Kasumi-1 (cell line): ENCODE data around the gene CSAD.

ENCODE experiments used
- DNase-seq, 2 experiments: peaks; one replicate each; lab custom pipeline; 2025; lab: John Stamatoyannopoulos, UW

The CSAD gene, protein sequence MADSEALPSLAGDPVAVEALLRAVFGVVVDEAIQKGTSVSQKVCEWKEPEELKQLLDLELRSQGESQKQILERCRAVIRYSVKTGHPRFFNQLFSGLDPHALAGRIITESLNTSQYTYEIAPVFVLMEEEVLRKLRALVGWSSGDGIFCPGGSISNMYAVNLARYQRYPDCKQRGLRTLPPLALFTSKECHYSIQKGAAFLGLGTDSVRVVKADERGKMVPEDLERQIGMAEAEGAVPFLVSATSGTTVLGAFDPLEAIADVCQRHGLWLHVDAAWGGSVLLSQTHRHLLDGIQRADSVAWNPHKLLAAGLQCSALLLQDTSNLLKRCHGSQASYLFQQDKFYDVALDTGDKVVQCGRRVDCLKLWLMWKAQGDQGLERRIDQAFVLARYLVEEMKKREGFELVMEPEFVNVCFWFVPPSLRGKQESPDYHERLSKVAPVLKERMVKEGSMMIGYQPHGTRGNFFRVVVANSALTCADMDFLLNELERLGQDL

DNA sequence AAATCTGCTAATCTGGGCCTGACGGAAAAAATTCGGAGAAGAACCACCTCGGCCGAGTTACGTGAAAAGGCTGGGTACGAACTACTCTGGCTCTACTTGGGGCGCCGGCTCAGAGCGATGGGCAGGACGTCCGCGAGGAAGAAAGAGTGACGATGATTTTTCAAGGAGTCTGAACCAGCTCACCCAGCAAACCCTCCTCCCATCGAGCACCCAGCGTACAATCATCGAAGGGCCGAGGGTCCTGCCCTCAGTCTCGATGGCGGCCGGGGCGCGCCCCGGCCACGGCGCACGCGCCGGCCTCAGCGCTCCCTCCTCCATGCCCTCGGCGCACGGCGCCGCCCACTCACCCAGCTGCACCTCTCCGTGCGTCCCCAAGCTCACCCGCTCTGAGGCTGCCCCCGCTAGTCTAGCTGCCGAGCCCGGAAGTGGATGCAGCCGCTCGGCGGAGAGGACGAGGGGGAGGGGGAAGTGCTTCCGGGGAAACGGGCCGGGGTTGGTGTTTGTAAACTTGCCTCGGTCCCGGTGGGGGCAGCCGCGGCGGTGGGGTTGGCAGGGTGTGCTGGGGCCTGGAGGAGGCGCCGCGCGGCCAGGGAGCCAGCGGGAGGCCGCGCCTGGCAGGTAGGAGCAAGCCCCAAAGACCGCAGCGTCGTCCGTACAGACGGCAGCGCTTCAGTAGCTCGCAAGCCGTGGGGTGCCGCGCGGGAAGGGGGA is at the start of gene CSAD, which contains the start of gene ZNF740:
TSS of gene CSAD (minus strand) at position 706 of the 711 bp plus-strand sequence. CDS start 7,455 bp downstream, outside the sequence.
TSS of gene ZNF740 (plus strand) at position 503 of the 711 bp plus-strand sequence. CDS start 1,262 bp downstream, outside the sequence.
- peak; percentile 95 to 97 for DNase-seq

DNA sequence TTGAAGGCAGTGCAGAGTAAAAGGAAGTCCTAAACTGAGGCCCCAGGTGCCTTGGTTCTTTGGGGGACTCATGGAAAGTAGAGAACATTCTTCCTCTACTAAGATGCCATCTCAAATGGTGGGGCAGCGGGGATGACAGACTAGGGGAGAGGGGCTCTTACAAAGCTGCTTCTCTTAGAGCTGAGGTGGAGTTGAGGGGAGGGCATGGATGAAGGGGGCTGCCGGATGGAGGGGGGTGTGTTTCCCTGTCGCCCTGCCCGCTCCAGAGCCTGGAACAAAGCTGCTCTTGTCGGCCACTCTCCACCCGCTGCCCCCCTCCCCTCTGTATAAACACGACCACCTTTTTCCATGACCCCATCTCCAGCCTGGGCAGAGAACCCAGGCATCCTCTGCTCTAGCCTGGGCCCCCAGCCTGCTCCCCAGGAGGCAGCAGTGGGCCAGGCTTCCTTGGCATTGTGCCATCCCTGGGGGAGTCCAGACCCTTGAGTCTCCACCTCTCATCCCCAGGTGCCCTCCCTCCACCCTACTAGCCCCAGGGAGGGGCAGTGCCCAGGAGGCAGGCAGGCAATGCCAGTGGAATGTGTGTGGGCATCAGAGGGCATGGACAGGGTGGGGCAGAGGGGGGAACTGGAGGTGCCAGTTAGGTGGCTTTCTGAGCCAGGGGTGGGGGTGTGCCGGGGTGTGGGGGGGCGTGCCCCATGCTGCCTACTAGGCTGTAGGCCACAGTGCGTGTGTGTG is 49.6 kb upstream of the CSAD start:
- DNase-seq, result no peak

DNA sequence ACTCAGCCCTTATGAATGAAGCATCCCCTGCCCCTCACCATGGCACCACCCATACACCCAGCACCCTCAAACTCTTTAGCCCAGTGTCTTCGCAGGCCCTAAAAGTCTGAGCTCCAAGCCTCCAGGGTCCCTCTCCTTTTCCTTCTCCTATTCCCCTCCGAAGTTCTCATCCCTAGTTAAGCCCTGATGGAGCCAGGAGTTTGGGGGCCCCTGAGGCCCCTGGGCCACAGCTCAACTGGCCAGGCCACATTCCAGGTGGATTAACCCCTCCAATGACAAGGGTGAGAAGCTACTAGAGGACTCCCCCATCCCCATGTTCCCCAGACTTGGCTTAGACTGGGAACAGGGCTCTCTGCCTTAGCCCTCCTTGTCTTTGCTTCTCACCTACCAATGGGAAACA is 48.7 kb upstream of the CSAD start:
- no peak for DNase-seq

DNA sequence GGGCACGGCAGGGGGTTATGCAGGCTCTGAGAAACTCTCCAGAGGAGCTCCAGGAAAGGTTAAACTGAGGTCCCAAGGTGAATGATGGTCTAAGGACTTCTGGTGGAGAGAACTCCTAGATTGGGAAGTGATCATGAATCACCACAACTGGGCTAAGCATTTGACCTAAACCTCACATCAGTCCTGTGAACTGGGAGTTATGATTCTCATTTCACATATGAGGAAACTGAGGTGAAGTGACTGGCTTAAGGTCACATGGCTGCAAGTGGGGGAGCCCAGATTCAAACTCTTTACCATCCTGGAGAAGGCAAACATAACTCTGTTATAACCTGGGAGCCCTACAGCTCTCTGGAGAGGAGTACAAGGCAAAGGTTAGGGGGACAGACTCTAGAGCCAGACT is 47.1 kb upstream of the CSAD start:
- DNase-seq, result no peak

DNA sequence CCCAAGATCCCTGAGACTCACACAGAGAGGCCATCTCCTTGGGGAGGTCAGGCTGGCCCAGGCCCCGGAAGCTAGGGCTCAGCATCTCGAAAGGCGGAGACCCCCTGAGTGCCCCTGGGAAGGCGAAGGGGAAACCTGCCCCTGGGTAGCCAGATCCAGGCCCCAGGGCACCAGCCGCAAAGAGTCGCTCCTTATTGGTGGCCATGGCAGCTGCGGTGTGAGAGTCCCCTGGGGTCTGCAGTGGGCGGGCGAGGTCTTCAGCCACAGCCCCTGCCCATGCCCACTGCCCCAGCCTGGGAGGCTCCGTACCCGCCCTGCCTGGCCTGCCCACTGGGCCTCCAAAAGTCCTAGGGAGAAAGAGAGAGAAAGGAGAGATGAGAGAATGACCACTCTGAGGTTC is 46.6 kb upstream of the CSAD start:
- DNase-seq, result no peak

DNA sequence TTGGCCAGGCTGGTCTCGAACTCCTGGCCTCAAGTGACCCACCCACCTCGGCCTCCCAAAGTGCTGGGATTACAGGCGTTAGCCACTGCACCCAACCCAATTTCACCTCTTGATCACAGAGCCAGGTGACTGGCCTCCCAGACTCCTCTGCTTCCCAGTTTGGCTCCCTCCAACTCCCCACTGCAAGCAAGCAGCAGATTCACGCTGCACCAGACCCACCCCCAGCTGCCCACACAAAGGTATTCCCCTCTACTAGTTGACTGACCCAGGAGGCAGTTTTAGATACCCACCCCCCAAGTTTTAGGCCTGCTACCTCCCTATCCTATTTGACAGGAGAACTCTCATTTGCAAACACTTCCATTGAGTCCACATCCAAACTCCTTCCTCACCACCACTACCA is 46.1 kb upstream of the CSAD start:
- DNase-seq, result no peak

DNA sequence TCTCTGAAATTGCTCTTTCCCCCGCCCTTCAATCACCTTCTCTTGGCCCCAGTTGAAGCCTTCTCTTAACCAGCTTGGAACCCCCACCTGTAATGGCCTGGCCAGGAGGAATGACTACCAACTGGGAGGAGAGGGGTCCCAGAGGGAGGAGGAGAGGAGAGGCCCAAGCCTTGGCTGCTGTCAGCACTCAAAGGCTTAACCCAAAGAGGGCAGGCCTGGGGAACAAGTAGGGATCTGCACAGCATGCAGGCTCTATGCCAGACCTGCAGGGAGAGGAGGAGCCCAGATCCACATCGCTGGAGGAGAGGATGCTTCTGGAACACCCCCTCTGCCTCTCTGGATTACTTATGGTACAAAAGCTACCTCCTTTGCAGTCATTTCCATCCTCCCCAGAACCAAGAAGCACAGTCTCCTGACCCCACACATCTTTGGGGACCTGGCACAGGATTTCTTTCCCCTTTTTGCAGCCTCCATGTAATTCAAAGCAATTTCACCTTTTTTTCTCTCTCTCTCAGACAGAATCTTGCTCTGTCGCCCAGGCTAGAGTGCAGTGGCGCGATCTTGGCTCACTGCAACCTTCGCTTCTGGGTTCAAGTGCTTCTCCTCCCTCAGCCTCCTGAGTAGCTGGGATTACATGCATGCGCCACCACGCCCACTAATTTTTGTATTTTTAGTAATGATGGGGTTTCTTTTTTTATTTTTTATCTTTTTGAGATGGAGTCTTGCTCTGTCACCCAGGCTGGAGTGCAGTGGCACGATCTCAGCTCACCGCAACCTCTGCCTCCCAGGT is 45.1 kb upstream of the CSAD start:
- no peak for DNase-seq

DNA sequence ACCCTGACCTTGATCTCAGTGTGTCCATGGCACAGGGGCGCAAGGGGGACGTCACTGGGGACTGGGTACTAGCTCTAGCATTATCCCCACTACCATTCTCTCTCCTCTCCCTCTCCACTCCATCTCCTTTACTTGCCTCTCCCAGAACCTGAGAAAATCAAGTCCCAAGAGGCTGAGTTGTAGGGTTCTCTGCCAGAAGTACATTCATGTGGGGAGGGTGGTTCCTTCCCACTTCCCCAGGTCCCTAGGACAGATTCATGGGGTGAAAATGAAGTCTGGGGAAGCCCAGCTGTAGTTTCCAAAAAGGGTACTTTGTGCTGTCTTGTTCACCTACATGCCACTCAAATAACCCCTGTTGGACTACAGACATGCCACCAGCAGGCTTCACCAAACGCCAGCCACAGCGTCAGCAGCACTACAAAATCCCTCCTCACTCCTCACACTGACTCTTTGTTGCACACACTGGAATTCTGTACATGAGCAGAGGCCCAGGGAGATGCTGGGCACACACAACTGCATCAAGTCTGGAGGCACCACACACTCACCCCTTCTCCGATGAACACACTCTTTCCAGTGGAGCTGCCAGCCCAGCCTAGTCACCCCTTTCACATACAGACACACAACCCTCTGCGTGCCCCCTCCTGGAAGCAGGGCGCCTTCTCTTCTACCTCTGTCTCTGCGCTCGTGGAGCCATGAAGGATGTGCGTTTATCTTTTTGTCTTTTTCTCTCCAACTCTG is 44.3 kb upstream of the CSAD start:
- no peak for DNase-seq

DNA sequence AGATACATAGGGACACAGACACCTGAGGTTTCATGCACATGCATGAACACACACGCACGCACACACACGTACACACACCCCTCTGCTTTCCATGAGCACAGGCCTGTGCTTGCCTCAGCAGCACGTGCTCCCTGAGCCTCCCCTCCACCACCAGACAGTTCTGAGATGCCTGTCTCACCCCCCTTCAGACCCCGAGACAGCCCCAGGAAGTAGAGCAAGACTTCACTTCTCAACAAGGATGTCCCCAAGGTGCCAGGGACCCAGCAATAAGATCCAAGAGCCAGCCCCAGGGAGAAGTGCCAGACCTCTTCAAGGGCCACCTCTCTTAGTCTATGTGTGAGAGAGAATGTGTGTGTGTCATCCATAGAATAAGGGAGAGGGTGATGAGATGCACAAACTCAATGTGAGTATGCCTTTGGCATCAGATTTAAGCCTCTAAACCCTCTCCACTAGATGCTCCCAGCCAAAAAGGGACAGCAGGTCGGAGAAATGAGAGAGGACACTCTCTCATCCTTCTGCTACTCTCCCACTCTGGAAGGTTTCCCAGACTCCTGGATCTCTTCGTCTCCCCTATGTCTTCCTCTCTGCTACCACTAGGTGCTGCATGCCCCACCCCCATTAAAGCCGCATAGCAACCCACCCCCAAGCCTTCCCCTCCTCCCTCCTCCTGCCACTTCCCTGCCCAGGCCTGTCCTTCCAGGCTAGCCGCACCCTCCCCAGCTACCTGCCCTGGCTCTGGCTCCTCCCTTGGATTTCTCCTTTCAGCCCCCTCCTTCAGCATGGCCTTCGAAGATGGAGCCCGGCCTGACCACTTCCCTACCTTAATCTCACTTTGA is 43.6 kb upstream of the CSAD start:
- no peak for DNase-seq

DNA sequence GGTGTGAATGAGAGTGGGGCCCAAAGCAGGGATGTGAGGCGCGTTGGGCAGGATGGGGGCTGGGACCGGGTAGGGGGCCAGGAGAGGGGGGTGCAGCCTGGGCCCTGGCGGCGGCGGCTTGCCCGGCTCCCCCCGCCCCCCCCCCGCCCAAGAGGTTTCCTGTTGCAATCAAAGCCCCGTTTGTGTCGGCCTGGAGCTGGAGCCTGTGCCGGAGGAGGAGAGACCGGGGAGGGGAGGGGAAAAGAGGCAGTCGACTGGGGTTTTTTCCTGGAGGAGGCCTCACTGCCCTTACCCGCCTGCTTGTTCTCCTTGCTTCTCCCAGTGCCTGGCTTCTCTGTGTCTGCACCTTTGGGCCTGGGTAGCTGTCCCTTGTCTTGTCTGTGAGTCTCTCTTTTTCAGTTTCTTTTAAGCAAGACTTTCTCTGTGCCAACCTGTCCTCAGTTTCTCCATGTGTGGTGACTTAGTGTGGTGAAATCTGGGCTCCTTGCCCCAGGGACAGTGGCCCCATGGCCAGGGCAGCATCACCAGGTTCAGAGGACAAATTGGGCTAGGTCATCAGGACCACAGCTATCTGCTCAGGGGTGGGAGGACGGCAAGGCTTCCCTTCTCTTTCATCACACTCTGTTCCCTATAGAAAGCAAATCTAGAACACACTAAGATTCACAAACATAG is 42.8 kb upstream of the CSAD start:
- peak; percentile 52 to 53 for DNase-seq

DNA sequence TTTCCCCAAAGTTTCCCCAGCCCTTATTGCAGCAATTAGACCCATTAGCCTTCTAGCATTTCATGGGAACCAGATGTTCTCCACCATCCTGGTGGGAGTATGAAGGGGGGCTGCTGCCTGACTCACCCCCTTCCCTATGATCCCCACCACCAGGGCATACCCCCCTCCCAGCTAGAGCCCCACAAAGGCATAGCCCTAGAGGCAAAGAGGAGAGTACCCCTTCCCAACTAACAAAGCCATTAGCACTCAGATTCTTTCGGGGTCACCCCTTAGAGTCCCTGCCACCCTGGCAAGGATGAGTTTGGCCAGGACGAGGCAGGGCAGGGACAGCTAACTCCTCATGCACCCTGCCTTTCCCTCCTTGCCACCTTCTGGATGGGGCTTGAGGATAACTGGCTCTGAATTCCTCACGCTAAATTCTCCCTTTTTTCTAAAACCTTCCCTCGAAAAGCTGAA is 42.1 kb upstream of the CSAD start:
- no peak for DNase-seq

DNA sequence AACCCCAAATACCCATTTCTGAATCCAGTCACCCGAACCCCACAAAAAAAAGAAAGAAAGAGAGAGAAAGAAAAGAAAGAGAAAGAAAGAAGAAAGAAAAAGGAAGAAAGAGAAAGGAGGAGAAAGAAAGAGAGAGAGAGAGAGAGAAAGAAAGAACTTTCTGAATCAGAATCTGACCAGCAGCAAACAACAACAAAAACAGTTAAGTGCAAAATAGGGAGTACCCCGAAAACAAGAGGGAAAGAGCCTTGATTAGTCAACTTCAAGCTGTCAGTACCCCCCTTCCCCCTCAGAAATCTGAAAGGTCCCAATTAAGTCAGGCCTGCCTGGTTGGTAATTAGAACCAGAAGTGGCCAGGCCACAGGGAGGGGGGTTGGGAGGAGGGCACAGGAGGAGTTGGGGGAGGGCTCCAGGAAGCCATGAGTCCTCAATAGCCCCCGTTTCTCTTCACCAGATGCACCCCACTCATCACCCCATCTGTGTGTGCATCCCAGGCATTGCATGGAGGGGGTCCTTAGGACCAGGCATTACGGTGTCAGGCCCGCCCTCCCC is 41.5 kb upstream of the CSAD start:
- DNase-seq, result no peak

DNA sequence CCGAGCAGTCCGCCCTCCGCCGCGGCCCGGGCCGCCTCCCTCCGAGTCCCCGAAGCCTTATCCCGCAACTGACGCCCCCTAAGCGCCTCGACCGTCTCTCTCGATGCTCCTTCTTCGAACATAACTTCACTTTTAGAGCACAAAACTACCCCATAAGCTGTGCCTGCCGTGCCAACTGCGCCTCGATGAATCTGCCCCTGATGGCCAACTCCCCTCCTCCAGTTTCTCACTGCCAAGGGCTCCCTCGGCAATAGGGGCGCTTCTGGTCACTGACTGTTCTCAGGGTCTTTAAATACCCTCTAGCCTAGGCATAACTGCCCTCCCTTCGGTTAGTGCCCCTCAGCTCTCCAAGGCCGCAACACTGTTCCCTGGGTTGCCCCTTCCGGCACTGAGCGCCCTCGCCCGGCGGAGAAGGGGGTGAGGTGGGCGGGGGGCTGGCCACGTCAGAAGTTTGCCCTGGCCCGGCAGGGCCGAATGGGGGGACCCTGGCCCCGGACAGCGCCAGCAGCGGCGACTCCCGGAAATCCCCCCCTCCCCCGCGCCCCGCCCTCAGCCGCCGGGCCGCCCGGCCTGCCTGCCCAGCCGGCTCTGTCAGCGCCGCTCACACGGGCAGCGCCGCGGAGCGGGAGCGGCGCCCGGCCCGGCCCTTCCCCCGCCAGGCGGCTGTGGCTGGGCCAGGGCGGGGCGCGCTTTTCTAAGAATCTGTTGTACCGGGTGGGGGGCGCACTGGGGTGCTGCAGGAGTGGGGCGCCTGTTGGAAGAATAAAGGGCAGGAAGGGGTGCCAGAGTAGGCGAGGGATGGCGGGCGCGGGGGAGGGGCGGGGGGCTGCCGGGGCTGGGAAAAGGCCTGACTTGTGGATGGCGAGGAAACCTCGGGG is 40.7 kb upstream of the CSAD start:
- DNase-seq, result peak; percentile 31 to 60

DNA sequence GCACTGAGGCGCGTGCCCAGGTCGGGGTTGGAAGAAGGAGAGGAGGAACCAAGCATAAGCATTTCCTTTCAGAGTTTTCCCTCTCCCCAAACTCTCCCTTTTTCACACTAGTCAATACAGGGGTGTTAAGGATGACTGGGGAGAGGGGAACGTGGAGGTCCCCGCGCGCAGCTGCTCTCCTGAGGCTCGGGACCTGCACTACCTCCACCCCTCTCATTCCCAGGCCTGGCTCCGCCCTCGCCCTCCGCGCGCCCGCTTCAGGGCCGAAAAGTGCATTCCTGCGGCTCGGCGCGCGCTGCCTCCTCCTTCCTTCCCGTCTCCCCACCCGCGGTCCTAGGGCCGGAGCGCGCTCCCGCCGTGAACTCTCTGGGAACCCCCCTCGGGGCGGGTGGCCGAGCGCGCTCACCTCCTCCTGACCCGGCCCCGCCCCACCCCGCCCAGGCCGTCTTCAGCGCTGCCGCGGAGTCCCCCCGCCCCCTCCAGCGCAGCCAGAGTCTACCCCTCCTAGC is 40.0 kb upstream of the CSAD start:
- DNase-seq, result peak; percentile 78 to 81

DNA sequence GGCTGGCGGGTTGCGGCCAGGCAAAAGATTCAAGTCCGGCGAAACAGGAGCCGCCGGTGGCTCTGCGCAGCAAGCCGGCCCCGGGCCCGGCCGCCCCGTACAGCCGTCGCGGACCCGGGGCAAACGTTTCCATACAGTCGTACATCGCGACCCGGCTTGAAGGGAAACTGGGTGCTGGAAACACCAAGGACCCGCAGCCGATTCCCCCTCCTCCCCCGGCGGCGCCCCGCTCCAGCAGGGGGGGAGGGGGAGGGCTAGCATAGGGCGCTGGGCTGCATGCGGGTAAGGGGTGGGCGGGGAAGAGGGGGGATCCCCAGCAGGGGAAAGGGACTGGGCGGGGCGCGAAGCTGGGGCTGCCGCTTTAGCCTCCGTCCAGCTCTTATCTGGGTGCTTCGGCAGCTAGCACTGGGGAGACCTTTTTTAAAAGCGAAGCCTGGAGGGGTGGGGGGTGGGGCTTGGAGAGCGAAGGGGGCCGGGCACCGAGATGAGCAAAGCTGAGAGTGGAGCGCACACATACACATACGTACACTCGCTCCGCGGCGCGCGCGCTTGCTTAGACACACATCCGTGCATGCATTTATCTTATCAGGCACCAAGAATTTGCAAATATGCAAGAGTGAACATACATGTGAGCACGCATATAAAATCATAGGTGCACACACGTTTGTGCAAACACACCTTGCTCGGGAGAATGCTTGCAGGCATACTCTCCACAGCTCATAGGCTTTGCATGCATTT is 39.4 kb upstream of the CSAD start:
- peak; percentile 50 to 51 for DNase-seq

DNA sequence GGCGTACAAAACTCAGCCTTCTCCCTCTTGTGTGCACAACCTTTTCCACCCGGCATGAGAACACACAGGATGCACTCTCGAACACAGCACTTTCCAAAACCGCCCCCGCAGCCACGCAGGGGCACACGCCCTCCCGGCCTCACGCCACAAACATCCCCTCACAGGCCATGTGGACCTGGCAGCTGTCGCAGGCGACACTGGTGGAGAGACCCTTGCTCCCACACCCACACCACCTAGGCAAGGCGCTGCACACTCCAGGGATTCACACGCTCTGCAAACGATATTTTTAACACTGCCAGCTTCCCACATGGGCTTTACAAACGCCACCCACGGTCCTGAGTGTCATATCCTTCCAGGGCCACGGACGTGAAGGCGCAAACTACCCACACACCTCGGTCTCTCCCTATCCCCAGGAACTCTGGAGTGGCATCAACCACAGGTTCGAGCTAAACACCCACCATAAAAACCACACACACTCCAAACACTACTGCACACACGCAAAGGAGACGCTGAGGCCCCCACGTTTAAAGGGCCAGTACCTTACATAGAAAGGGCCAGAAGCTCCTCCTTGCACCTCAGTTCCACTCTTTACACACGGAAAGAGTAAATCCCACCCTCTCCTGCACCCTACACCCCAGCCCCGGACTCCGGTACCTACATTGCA is 38.7 kb upstream of the CSAD start:
- DNase-seq, result no peak
